ENCODE results near the gene MAP3K6.
A peak's percentile ranks its signal among the peaks of the same experiment; 100 is the strongest.

The MAP3K6 gene

DNA sequence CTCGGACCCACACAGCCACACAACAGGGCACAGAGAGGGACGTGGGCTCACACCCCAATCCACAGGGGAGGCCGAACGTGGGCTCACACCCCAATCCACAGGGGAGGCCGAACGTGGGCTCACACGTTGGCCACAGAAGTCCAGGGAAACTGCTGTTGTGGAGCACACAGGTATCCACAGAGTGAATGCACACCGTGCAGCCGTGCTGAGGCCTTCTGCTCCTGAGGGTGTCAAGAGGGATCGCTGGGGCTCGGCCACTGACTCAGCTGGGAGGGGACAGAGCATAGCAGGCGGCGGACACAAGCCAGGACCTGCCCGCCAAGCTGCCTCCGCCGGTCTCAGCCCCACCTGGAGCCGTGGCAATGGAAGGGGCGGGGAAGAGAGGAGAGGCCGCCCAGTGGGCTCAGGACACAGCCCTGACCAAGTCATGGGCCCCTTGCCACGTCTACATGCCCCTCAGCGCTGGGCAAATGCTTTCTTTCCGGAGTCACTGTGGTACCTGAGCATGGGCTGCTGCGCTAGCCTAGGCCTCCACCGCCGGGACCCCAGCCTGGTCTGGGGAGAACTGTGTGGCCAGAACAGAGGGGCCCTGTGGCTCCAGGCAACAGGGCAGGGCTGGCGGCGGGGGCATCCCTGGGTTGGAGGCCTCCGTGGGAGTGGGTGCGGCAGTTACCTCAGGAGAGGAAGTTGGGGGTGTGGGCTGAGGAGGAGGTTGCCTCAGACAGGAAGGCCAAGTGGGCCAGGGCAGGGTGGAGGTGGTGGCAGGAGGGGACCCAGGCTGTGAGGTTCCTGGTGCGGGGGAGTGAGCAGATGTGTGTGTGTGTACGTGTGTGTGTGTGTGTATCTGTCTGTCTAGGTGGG is 23.8 kb downstream of the MAP3K6 start:
- FAIRE-seq, result peak; percentile 91
- TF ChIP-seq SPI1 (IDR thresholded peaks at IDR 0.05; ENCODE audit: low read depth, low read length) (peak; percentile 63), TAF1 (IDR thresholded peaks at IDR 0.05; ENCODE audit: low read depth, low read length) (no peak), POLR2A (IDR thresholded peaks at IDR 0.05; ENCODE audit: low read depth, low read length) (no peak; the same call in 1 of the 2 replicates), POU2F2 (IDR thresholded peaks at IDR 0.05; ENCODE audit: low read depth, low read length) (0 out of 2 replicates have a peak, but pooled peaks have one; percentile 8), PAX5 (IDR thresholded peaks at IDR 0.05; ENCODE audit: insufficient read depth, low read length, severe bottlenecking) (no peak), POLR2AphosphoS5 (IDR thresholded peaks at IDR 0.05; ENCODE audit: low read depth, low read length) (no peak)
- DNase-seq (ENCODE audit: insufficient read length, low spot score), result peak; percentile 58

- FAIRE-seq (peak; percentile 85), DNase-seq (ENCODE audit: insufficient read length, low spot score) (no peak)
- no peak for TF ChIP-seq POLR2A (IDR thresholded peaks at IDR 0.05; ENCODE audit: low read depth, low read length)
- TF ChIP-seq TAF1 (IDR thresholded peaks at IDR 0.05; ENCODE audit: low read depth, low read length), result no peak
- TF ChIP-seq POLR2AphosphoS5 (IDR thresholded peaks at IDR 0.05; ENCODE audit: low read depth, low read length), result no peak
- TF ChIP-seq SPI1 (IDR thresholded peaks at IDR 0.05; ENCODE audit: low read depth, low read length), result no peak
- TF ChIP-seq POU2F2 (IDR thresholded peaks at IDR 0.05; ENCODE audit: low read depth, low read length), result no peak
- TF ChIP-seq PAX5 (IDR thresholded peaks at IDR 0.05; ENCODE audit: insufficient read depth, low read length, severe bottlenecking), result no peak
Observed at GRCh38 chr1:27342391-27342777, 24.4 kb downstream of the MAP3K6 start.

DNA sequence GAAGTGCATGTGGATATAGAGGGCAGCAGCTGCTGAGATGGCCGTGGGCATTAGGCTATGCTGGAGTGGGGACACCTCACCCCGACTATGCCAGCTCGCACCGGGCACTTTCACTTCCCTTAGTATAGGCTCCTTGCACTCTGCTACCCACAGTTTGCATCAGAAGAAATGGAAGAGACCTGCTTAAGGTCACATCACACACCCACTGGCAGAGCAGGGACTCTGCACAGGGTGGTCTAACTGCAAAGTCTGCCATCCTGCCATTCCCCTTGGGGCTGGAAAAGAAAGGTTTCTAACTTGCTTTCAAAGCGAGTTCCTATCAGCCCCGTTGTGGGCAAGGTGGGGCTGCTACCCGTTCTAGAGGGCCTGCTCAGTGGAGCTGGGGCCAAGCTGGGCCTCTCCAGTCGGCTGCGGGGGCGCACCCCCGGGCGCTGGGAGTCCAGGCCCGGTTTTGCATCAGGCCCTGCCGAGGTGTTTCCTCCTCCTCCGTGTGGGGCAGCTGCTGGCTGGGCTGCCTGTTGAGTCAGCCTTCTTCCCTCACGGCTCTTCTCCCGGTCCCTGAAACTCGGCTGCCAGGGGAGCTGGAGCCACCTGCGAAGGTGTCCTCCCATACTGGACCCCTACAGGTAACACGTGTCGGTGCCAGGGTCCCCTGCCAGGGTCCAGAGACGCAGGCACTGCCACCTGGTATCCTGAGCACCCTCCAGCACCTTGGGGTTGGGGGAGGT is 25.1 kb downstream of the MAP3K6 start, which contains the start of gene SYTL1:
Gene SYTL1, plus strand, starts transcription at position 498 of the 728 bp plus-strand sequence. CDS start 3,313 bp downstream, outside the sequence.
- TF ChIP-seq SPI1 (IDR thresholded peaks at IDR 0.05; ENCODE audit: low read depth, low read length) (peak; percentile 74), POLR2A (IDR thresholded peaks at IDR 0.05; ENCODE audit: low read depth, low read length) (no peak)
- FAIRE-seq, result no peak
- DNase-seq (ENCODE audit: insufficient read length, low spot score), result peak; percentile 86

DNA sequence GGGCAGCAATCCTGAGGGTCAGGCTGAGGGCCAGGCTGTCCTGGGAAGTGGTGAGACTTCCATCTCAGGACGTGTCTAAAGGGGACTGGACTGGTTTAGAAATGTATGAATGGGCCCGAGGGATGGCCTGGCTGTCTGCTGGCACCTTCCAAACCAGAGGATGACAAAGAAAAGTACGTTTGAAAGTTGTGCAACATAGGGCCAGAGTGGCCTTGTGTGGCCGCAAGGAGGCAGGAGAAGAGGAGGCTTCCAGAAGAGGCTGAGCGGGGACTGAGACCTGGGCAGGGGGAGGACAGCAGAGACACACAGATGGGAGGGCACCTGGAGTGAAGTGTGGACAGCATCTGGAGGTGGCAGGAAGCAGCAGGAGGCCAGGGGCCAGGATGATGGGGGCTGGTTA is 27.5 kb downstream of the MAP3K6 start:
- DNase-seq (ENCODE audit: insufficient read length, low spot score) (no peak), FAIRE-seq (no peak)
- TF ChIP-seq SPI1 (IDR thresholded peaks at IDR 0.05; ENCODE audit: low read depth, low read length) (no peak), POLR2AphosphoS5 (IDR thresholded peaks at IDR 0.05; ENCODE audit: low read depth, low read length) (no peak), TAF1 (IDR thresholded peaks at IDR 0.05; ENCODE audit: low read depth, low read length) (no peak), POU2F2 (IDR thresholded peaks at IDR 0.05; ENCODE audit: low read depth, low read length) (no peak), POLR2A (IDR thresholded peaks at IDR 0.05; ENCODE audit: low read depth, low read length) (no peak), PAX5 (IDR thresholded peaks at IDR 0.05; ENCODE audit: insufficient read depth, low read length, severe bottlenecking) (no peak)

DNA sequence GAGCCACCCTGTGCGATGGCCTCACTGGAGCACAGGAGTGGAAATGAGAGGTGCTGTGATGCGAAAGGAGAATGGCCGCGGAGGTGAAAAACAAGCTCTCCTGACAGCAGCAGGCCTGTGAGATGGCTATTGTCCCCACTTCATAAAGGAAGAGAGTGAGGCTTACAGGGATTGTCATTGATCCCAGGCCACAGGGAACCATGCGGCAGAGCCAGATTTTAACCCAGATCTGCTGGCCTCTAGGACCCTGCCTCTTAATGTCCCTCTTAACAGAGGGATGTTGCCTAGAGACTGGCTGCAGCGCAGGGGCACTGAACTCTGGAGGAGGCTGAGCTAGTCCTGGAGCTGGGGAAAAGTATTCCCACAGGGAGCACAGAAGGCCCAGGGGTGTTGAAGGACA is 28.0 kb downstream of the MAP3K6 start:
- FAIRE-seq (no peak), DNase-seq (ENCODE audit: insufficient read length, low spot score) (no peak)
- no peak for TF ChIP-seq POLR2AphosphoS5 (IDR thresholded peaks at IDR 0.05; ENCODE audit: low read depth, low read length)
- TF ChIP-seq TAF1 (IDR thresholded peaks at IDR 0.05; ENCODE audit: low read depth, low read length), result no peak
- no peak for TF ChIP-seq SPI1 (IDR thresholded peaks at IDR 0.05; ENCODE audit: low read depth, low read length)
- no peak for TF ChIP-seq POU2F2 (IDR thresholded peaks at IDR 0.05; ENCODE audit: low read depth, low read length)
- no peak for TF ChIP-seq POLR2A (IDR thresholded peaks at IDR 0.05; ENCODE audit: low read depth, low read length)
- TF ChIP-seq PAX5 (IDR thresholded peaks at IDR 0.05; ENCODE audit: insufficient read depth, low read length, severe bottlenecking), result no peak

GRCh38 chr1:27336756-27337155 is 30.0 kb downstream of the MAP3K6 start:
- FAIRE-seq, result no peak
- DNase-seq (ENCODE audit: insufficient read length, low spot score), result no peak
- TF ChIP-seq TAF1 (IDR thresholded peaks at IDR 0.05; ENCODE audit: low read depth, low read length) (no peak), SPI1 (IDR thresholded peaks at IDR 0.05; ENCODE audit: low read depth, low read length) (no peak), POLR2AphosphoS5 (IDR thresholded peaks at IDR 0.05; ENCODE audit: low read depth, low read length) (no peak), POU2F2 (IDR thresholded peaks at IDR 0.05; ENCODE audit: low read depth, low read length) (no peak), PAX5 (IDR thresholded peaks at IDR 0.05; ENCODE audit: insufficient read depth, low read length, severe bottlenecking) (no peak), POLR2A (IDR thresholded peaks at IDR 0.05; ENCODE audit: low read depth, low read length) (no peak)

- FAIRE-seq (no peak), DNase-seq (ENCODE audit: insufficient read length, low spot score) (no peak)
- no peak for TF ChIP-seq POU2F2 (IDR thresholded peaks at IDR 0.05; ENCODE audit: low read depth, low read length)
- no peak for TF ChIP-seq PAX5 (IDR thresholded peaks at IDR 0.05; ENCODE audit: insufficient read depth, low read length, severe bottlenecking)
- TF ChIP-seq POLR2A (IDR thresholded peaks at IDR 0.05; ENCODE audit: low read depth, low read length), result peak; percentile 26; the same call in 1 of the 2 replicates
- no peak for TF ChIP-seq SPI1 (IDR thresholded peaks at IDR 0.05; ENCODE audit: low read depth, low read length)
- TF ChIP-seq POLR2AphosphoS5 (IDR thresholded peaks at IDR 0.05; ENCODE audit: low read depth, low read length), result 0 out of 2 replicates have a peak, but pooled peaks have one; percentile 14
Observed at GRCh38 chr1:27335506-27336422, 31.0 kb downstream of the MAP3K6 start.

DNA sequence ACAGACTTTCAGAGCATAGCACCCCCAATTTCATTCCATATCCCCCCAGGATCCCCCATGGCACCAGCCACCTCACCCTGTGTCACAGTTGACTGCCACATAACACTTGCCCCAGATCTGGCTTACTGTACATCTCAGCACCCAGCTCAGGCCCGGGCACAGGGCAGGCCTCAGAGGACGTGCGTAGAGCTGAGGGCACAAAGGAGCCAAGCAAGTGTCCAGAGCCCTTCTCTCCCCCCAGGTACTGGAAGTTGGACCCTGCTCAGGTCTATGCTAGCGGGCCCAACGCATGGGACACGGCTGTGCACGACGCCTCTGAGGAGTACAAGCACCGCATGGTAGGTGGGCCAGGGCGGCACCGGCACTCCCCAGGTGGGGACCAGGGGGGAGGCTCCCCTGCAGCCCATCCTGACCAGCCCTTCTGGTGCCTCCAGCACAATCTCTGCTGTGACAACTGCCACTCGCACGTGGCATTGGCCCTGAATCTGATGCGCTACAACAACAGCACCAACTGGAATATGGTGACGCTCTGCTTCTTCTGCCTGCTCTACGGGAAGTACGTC is 33.0 kb downstream of the MAP3K6 start:
- DNase-seq (ENCODE audit: insufficient read length, low spot score) (no peak), FAIRE-seq (no peak)
- TF ChIP-seq PAX5 (IDR thresholded peaks at IDR 0.05; ENCODE audit: insufficient read depth, low read length, severe bottlenecking) (no peak), TAF1 (IDR thresholded peaks at IDR 0.05; ENCODE audit: low read depth, low read length) (no peak), SPI1 (IDR thresholded peaks at IDR 0.05; ENCODE audit: low read depth, low read length) (no peak), POLR2A (IDR thresholded peaks at IDR 0.05; ENCODE audit: low read depth, low read length) (no peak), POU2F2 (IDR thresholded peaks at IDR 0.05; ENCODE audit: low read depth, low read length) (no peak), POLR2AphosphoS5 (IDR thresholded peaks at IDR 0.05; ENCODE audit: low read depth, low read length) (no peak)

Data from GM12891 (cell line).